H1 (cell line): ENCODE measurements around the gene NPFF. TPM values are rescaled to one million over a fixed set of nuclear protein-coding genes. Genes with fewer than 3 reads are reported as not detected.

ENCODE experiments used
- ATF3 ChIP-seq: IDR thresholded peaks from 2 replicates; pipeline ENCODE4 v1.6.1; 2011; ENCODE audit warnings: low read depth, mild to moderate bottlenecking, low read length; ENCODE audit not compliant: insufficient read depth
- CHD2 ChIP-seq: IDR thresholded peaks from 2 replicates; pipeline ENCODE4 v1.6.1; 2012; ENCODE audit warnings: low read length, improper control_type of control experiment
- JUN ChIP-seq: IDR thresholded peaks from 2 replicates; pipeline ENCODE4 v1.6.1; 2011; ENCODE audit warnings: low read depth, mild to moderate bottlenecking, improper control_type of control experiment, low read length
- MAX ChIP-seq: IDR thresholded peaks from 2 replicates; pipeline ENCODE4 v1.6.1; 2012; ENCODE audit warnings: inconsistent platforms
- NANOG ChIP-seq: IDR thresholded peaks from 2 replicates; pipeline ENCODE4 v1.6.1; 2011; ENCODE audit warnings: low read length, low read depth, mild to moderate bottlenecking, inconsistent platforms; ENCODE audit not compliant: insufficient read depth, poor library complexity, severe bottlenecking
- POU5F1 ChIP-seq: IDR thresholded peaks from 2 replicates; pipeline ENCODE4 v1.6.1; 2011; ENCODE audit warnings: low read depth, mild to moderate bottlenecking, low read length, moderate library complexity
- RNF2 ChIP-seq: fragments of 200-900, 300-1000 bp; sonication (generic); IDR thresholded peaks from 2 replicates; pipeline ENCODE4 v1.7.1; 2016; ENCODE audit warnings: borderline replicate concordance, low read depth, mild to moderate bottlenecking, antibody characterized with exemption, low read length; ENCODE audit not compliant: poor library complexity, severe bottlenecking; ENCODE audit errors: missing control alignments
- polyA plus RNA-seq, 7 experiments: library from polyadenylated mRNA; depleted of rRNA in 3 of 7; stranded (reverse) in 5 of 7; unstranded in 2 of 7; fragments of >200 nt in 5 of 7; fragments of 200-250 nt in 2 of 7; gene quantifications; 1 replicate in 5 of 7; 2 replicates in 1 of 7; 4 replicates in 1 of 7; pipeline versions ENCODE4 v1.2.1 to v1.2.3, GENCODE V29; 2011 to 2013; ENCODE audit warnings: missing spikeins in 2 of 7, mixed read lengths in 2 of 7
- total RNA-seq: library from RNA; stranded (reverse); fragmentation: NEBNext Ultra II Directional; extraction: Animal tissue kit (Norgen Biotek cat#: 25700); gene quantifications from 2 replicates; pipeline ENCODE4 v1.2.1, GENCODE V29; 2021

Gene NPFF
- total and polyA plus RNA-seq, 2 of the 8 experiments (the other 6 are each of a cell fraction or from before 2014, with no cell fraction given) = not detected

GRCh38 chr12:53523131-53523530 is 15.8 kb upstream of the NPFF start (continued):
- TF ChIP-seq RNF2 (no peak), CHD2 (no peak), ATF3 (no peak), MAX (no peak), POU5F1 (no peak), JUN (no peak), NANOG (no peak)
